GM18519 (cell line): ENCODE data around the gene PGBD5.

Experiments
- ATAC-seq: cut with Tn5 transposase; IDR thresholded peaks from one replicate; pipeline ENCODE4 v1.9.1; 2021; ENCODE audit warnings: mild to moderate bottlenecking, moderate library complexity; ENCODE audit not compliant: unreplicated experiment, low FRiP score

PGBD5 gene

DNA sequence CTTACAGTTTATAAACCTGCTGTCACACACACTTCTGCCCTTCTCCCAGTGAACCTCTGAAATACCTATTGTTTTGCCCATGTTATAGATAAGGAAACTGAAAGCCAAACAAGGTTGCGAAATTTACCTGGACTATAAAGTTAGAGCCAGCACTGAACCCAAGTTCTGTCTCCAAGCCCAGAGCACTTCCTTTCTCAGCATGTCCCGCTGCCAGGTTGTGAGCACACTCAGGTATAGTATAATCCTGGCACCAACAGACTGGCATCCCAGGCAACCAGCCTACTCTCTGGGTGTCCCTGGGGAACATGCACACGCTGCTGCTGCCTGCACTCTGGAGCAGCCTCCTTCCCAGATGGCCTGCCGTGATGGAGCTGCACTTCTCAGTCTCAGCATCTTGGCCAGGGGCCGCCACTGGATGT is 45.1 kb downstream of the PGBD5 start:
- ATAC-seq = no peak

GRCh38 chr1:230379928-230380327 is 46.2 kb downstream of the PGBD5 start:
- ATAC-seq = no peak

DNA sequence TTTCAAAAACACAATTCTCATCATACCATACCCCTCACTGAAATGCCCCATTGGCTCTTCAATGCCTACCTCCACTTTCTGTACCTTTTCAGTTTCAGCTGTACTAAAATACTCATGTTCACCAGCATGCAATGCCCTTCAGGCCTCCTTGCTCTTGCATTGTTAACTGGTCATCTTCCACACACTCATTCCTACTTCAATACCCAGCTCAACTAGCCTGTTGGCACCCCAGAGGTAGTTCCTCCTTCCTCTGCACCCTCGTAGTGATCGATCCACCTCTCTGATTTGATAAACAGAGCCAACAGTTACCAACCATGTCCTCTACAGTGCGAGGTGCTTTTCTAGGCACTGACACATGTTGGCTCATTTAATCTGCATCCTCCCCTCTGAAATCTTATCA is 46.7 kb downstream of the PGBD5 start:
- ATAC-seq = no peak

GRCh38 chr1:230377851-230378250 is 48.3 kb downstream of the PGBD5 start:
- ATAC-seq = no peak

DNA sequence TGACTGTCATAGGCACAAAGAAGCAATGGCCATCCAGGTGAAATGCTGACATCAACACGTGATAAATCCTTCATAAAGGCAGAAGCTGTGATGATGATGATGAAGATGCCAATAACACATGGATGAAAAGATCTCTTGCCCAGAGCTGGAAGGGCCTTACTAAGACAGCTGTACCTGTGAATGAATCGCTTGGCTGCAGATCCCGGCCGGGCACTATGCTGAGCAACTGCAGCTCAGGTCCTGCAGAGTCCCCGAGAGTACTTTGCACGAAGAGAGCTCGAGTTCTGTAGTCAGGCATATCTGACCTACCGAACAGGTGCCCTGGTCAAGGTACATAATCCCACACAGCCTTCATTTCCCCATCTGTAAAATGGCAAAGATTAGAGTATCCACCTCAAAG is 48.8 kb downstream of the PGBD5 start:
- ATAC-seq = no peak

DNA sequence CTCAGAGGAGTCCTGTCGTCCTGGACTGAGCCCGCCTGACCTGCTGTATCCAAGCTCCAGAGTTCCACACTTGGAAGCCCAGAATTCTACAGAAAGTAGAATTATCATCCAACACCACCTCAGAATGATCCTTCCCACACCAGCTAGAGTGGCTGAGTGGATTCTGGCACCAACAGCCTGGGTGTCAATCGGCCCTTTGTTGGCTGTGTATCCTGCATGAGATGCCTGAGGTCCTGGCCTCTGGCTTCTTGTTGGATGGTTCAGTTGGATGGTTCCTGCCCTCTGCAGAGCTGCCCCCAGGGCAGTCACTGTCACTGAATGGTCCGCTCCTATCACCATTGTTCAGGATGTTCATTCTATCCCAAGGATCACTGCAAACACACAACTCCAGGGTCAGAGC is 49.8 kb downstream of the PGBD5 start:
- no peak for ATAC-seq

- no peak for ATAC-seq
Measured at GRCh38 chr1:230375780-230376179, 50.4 kb downstream of the PGBD5 start.

GRCh38 chr1:230375147-230375546 is 51.0 kb downstream of the PGBD5 start:
- ATAC-seq = no peak

- no peak for ATAC-seq
Measured at GRCh38 chr1:230371923-230372703, 54.0 kb downstream of the PGBD5 start.

- no peak for ATAC-seq
Measured at GRCh38 chr1:230370109-230370508, 56.0 kb downstream of the PGBD5 start.

DNA sequence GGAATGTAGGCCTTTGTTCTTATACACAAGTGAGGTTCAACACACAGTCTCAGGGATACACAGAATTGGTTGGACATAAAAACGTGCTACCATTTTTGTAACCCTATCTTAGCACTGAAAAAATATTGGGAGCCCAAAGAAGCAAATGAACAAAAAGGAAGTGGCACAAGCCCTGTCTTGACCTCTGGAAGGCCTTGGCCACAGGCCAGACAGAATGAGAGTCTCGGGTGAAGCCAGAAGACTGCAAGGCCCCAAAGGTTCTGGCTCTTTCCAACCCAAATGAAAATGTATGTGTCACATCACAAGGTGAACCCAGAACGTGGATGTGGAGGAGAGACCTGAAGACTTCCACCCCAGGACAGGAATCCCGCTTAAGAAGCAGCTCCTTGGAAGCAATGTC is 57.3 kb downstream of the PGBD5 start:
- no peak for ATAC-seq

DNA sequence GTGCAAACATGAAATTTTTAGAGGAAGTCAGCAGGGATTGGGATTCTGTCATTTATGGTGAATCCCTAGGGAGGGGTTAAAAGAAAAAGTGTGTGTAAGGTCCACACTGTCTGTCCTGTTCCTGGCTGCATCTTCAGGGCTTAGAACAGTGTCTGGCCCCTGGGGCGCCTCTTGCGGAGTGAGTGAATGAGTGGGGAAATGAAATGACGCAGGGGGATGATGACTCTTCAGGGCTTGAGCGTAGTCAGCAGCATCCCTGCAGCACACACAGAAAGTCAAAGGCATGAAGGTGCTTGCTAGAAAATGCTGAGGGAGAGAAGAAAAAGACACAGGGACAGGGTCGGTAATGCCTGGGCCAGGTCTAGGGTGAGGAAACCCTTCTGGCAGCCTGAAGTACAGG is 57.8 kb downstream of the PGBD5 start:
- ATAC-seq = no peak

GRCh38 chr1:230366504-230366915 is 59.6 kb downstream of the PGBD5 start:
- ATAC-seq = no peak

DNA sequence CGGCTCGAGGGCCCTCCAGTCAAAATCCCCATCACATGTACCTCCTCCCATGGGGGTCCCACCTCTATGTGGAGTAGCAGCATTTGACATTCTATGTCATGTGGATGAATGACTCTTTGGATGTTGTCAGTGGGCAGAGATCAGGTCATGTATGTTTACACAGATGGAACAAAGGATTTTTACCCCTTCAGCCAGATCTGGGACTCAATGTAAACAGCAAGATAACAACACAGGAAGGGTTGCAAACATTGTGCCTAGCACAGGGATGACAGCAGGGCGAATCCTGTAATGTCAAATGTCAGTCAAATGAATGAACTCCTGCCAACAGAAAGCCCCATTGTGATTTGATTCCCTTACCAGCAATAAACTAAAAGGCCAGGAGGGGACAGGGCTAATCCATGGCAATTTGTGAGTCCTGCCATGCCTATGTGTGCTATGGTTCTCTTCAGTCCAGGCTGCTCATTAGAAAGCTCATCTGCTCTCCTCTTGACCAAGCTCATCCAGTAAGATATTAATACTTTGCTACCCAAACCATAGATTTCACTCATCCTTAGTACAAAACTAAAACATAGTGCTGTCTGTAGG is 60.3 kb downstream of the PGBD5 start:
- no peak for ATAC-seq

- no peak for ATAC-seq
Measured at GRCh38 chr1:230362949-230363348, 63.2 kb downstream of the PGBD5 start.

- ATAC-seq = no peak
Measured at GRCh38 chr1:230361941-230362340, 64.2 kb downstream of the PGBD5 start.

DNA sequence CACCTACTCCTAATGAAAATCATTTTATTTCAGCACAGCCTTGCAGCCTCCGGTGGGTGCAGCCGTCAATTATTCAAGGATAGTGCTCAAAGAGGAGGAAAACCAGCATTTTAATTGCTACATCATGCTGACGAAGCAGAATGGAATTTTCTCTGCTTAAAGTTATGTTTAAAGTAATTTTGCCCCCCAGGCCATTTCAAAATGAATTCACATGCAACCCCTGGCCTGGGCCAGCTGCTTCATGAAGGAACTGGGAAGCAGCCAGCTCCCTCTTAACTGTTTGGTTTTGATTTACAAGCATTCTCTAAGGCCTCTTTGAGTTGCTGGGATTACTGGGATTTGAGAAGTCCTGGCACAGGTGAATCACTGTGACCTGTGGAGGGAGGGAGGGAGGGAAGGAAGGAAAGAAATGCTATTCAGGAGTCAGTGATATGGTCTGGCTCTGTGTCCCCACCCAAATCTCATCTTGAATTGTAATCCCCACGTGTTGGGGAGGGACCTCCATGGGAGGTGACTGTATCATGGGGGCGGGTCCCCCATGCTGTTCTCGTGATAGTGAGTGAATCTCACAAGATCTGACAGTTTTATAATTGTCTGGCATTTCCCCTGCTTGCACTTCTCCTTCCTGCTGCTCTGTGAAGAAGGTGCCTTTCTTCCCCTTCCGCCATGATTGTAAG is 66.0 kb downstream of the PGBD5 start:
- no peak for ATAC-seq

DNA sequence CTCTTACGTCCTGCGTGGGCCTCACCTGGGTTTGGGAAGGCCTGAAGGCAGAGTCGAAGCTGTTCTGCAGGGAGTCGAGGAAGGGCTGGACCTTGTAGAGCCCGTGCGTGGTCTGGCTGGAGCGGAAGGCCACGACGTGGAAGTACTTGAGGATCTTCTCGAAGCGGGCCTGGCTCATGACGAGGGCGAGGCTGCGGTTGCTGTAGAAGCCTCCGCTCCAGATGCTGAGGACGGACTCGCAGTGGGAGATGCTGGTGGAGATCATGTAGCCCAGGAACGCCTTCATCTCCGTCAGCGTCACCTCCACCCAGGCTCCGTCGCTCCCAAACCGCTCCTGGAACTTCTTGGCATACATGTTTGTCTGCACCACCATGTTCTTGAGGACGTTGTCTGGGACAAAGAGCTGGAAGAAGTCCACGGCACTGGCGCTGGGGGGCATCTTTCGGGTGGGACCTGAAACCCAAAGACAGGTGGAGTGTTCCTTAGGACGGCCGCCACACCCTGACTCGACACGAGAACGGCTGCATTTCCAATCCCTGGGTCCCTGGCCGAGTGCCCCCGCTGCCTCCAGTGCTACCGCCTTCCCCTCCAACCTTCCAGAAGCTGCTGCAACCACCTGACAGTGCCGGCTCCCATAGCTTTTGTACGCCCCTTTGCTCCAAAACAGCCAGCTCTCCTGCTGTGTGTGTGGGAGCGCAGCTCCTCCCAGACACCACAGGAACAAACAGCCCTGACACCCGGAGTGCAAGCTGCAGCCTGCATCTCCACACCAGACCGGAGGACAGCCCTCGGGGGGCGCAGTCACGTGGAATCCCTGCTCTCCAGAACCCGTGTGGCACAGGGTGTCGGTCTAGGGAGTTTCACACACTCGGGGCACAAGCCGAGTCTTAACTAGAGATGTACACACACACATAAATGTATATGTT is 69.0 kb downstream of the PGBD5 start:
- ATAC-seq = no peak

GRCh38 chr1:230356190-230356589 is 69.9 kb downstream of the PGBD5 start:
- no peak for ATAC-seq

- no peak for ATAC-seq
Measured at GRCh38 chr1:230355594-230355993, 70.5 kb downstream of the PGBD5 start.

DNA sequence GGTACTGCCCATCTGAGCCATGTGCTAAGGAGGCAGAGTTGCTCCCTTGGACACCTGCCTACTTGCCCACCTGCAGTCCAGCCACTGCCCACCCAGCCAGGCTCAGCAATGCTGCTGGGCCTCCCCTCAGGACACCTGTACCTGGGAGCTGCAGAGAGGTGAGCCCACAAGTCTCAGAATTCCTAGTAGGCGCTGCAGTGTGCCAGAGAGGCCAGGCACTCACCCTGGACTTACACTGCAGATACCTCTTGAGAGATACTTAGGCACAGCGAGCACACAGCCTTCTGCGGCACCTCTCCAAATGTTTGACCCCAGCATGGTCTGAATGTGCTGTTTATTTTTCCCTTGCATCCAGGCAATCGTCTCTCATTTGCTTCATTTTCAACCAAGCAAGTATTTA is 71.0 kb downstream of the PGBD5 start:
- no peak for ATAC-seq
